ENCODE measurements around the gene AQP7.
A peak's percentile ranks its signal among the peaks of the same experiment; 100 is the strongest.
"Not testable (repeated sequence)": the region's sequence is repeated elsewhere in the genome, so short reads cannot be mapped to it uniquely, and the experiment has no call there.

Gene AQP7

DNA sequence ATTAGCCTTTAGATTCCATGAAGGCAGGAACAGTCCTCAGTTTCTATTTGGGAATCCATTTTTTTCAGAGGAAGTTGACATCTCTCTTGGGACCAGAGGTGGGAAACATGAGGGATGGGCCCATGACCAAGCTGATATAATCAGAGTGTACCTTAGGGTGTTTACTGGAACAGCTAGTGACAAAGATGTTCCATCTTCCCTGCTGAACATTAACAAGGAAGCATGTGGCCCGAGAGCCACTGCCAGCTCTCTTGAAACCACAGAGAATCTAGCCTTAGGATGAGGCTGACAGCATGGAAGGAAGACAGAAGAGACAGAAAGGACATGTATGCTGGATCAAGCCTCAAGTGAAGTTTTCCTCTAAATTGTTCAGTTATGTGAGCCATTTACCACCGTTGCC lies 29.1 kb upstream of the AQP7 start:
- no peak for DNase-seq

DNA sequence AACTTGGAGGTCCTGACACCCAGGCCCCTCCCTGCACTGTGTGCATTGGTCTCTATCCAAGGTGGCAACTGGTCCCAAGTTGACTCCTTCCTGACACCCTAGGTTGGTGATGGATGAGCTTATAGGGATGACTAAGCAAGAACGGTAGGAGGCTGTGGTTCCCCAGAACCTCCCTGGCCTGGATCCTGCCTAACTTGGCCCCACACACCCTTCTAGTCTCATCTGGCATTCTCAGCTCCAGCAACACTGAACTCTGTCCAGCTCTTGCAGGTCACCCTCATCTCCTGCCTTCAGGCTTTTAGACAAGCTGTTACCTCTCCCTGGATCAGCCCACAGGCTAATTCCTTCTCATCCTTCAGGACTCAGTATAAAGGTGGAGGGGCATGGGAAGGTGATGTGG lies 28.6 kb upstream of the AQP7 start:
- DNase-seq = no peak

DNA sequence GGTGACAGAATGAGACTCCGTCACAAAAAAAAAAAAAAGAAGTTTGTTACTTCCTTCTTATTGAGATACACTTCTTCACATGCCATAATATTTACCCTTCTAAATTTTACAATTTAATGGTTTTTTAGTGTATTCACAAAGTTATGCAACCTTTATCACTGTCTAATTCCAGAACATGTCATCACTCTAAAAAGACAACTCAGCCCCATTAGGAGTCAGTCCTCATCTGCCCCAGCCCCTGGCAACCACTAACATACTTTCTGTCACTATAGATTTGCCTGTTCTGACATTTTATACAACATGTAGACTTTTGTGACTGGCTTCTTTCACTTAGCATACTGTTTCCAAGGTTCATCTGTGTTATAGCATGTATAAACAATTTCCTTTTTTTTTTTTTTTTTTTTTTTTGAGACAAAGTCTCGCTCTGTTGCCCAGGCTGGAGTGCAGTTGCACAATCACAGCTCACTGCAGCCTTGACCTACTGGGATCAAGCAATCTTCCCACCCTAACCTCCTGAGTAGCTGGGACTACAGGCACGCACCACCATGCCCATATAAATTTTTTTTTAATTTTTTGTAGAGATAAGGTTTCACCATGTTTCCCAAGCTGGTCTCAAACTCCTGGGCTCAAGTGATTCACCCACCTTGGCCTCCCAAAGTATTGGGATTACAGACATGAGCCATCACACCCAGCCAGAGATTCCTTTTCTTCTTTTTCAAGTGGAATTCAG lies 27.1 kb upstream of the AQP7 start:
- DNase-seq = no peak

DNA sequence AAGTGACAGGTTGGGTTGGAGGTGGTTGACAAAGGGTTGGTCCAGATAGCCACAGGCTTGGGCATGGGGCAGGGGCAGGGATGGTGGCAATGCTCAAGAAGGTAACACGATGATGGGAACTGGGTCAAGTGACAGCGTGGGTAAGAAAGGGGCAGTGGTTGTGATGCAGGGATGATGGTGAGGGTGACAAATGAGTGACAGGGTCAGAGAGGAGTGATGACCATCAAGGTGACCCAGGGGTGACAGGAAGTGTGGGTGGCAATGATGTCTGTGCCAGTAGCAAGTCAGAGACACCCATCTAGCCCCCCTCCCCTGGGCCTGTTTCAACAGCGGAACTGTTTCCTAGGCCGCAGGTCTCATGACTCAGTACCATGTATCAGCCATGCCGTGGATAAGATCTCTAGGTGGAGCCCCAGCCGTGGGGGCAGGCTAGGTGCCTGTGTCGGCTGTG lies 24.5 kb upstream of the AQP7 start:
- DNase-seq = no peak

DNA sequence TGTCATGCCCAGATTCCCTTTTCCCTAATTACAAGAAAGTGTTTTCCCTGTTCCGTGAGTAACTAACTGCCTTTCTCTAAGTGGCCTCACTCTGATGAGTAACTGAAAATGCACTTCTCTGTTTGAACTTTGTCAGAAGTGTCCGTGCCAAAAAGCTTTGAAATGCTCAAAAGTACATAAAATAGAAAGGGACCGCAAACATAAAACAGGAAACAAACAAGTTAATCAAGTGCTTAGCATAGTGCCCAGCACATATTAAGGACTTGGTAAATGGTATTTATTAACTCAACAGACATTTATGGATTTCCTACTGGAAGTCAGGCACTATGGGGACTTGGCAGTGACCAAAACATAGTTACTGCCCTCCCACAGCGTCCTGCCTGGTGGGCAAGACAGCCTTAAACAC lies 22.8 kb upstream of the AQP7 start:
- DNase-seq = no peak

DNA sequence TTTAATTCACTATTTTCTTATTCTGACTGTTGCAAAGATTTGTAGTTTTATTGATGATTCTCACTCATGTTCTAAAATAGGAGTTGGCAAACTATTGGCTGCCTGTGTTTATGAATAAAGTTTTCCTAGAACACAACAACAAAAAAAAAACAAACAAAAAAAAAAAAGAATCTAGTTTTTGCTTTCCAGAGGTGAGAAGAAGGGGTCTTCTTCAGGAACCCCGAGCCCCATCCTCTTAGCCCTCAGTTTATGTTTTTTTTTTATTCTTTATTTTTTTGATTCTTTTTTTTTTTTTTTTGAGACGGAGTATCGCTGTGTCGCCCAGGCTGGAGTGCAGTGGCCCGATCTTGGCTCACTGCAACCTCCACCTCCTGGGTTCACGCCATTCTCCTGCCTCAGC lies 22.1 kb upstream of the AQP7 start:
- DNase-seq = not testable (repeated sequence)

DNA sequence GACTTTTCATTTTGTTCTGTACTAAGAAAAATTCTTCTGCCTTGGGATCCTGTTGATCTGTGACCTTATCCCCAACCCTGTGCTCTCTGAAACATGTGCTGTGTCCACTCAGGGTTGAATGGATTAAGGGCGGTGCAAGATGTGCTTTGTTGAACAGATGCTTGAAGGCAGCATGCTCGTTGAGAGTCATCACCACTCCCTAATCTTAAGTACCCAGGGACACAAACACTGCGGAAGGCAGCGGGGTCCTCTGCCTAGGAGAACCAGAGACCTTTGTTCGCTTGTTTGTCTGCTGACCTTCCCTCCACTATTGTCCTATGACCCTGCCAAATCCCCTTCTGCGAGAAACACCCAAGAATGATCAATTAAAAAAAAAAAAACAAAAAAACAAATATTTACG lies 21.7 kb upstream of the AQP7 start:
- DNase-seq = not testable (repeated sequence)

DNA sequence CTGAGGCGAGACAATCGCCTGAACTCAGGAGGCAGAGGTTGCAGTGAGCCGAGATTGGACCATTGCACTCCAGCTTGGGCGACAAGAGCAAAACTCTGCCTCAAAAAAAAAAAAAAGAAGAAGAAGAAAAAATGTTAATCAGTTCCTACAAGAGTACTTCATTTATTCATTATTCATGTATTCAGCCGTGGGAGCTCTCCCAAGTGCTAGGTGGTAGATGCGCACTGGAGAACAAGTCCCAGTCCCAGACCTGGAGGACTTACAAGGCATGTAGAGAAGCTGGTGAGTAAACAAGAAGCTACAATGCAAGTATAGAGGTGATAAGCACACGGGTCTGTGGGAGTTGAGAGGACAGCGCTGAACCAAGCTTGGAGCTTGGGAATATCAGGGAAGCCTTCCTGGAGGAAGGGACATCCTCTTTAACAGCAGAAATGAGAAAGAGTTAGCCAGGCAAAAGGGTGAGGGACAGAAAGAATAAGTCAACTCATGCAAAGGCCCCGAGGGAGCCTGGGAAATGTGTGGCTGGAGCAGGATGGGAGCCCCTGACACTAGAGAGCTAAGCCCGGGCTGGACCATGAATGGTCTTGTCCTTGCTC lies 17.4 kb upstream of the AQP7 start:
- no peak for DNase-seq

DNA sequence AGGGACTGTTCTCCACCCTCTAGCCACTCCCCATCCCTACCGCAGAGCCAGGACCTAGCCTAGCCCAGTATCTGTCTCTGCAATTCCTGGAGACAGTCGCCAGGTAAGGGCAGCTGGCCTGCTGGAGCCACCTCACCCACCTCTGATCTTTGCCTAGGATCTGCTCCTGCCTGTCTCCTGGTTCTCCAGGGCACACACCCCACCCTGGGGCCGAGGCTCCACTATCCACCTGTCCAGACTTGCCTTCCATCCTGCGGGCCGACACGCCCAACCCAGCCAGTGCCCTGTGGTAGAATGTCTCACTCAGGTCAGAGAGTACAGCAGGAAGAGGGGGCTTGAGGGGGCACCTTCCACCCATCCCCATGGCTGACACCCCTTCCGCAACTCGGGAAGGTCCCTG lies 15.7 kb upstream of the AQP7 start:
- DNase-seq = no peak

DNA sequence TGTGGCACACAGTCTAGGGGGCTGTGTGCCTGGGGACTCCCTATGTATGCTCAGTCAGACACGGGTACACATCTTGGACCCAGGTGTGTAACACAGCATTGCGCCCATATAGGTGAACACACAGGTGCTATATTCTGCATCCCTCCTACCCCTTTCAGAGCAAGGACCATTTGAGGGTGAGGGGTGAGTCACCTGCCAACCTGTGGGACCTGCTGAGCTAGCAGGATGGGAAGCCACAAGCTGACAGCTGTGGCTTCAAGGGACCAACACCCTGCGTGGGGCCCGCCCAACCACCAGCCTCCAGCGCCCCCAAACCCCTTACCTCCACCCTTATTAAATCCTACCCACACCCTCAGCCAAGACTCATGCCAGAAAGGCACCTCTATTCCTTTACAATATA lies 14.6 kb upstream of the AQP7 start:
- peak; percentile 59 for DNase-seq

DNA sequence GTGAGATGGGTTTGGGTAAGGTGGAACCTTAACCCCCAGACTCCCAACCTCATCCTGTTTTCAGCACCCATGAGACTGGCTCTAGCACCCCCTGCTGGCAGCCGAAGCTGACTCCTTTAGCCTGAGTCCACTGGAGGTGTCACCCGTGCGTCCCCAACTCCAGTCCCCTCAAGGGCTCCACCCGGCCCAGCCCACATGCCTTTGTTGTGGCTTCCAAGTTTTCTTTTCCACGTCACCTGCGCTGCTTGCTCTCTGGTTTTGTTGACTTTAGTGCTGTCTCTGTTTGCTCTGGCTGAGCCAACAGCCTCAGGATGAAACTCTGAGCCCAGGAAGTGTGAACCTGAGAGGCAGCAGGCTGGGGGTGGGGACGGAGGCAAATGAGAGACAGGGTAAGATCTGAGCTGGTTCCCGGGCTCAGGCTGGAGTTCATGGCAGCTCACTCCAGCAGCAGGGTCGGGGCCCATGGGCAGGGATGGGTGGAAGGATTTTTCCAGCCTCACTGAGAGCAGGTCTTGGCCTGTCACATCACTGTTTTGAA lies 13.2 kb upstream of the AQP7 start:
- peak; percentile 95 for DNase-seq

DNA sequence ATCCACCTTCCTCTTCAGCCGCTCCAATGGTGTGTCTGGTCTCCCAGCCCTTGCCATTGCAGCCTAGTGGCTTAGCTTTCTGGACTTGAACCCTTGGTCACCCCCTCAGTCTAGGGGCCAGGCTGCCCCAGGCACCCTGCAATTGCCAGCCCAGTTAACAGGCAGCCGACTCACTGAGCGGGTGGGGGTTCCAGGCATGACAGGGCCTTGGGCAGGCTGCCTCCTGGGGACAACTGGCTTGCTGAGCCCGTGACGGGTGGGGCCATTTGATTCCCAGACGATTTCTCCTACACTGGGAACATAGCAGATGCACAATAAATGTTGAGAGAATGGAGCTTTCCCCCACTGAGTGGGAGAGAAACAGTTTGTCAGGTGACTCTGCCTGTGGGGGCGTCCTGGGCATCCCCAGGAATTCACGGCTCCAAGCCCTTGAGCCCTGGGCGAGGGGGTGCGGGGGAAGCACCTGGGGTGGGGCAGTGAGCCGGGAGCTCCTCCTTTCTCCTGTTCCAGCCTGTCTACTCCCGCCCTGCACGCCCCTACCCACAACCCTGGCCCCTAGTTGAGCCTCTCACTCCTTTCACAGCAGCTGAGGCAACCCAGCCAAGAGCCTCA lies 12.6 kb upstream of the AQP7 start:
- no peak for DNase-seq

DNA sequence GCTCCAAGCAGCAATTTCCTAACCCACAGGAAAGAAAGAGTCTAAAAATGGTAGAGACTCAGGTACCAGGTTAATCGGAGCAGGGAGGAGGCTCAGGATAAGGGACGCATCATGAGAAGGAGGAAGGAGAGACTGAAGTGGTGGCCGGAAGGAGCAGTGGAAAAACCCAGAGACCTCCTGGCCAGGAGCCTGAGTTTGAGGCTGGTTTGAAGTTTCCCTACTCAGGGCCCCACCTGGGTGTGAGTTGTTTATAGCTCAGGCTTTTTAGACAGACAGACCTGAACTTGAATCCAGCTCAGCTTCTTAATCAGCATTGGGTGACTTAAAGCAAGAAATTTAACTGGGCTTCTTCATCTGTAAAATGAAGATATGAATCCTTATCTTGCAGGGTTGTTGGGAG lies 11.9 kb upstream of the AQP7 start:
- DNase-seq = no peak

DNA sequence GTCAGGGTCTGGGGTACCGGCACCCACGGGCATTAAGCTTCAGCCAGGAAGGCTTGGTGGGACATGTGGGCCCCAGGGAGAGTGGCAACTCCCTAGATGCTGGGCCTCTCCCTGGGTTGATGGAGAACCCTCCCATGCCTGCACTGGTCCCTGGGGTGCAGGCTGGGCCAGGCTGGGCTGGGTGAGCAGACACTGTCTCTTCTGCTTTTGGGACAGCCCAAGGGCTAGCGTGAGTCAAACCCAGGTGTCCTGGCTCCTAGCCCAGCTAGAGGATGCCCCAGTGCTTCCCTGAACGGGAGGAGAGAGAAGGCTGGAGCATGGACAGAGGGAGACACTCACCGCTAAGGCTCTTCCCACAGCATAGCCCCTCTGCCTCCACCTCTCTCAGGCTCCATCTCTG lies 5.7 kb upstream of the AQP7 start:
- no peak for DNase-seq

DNA sequence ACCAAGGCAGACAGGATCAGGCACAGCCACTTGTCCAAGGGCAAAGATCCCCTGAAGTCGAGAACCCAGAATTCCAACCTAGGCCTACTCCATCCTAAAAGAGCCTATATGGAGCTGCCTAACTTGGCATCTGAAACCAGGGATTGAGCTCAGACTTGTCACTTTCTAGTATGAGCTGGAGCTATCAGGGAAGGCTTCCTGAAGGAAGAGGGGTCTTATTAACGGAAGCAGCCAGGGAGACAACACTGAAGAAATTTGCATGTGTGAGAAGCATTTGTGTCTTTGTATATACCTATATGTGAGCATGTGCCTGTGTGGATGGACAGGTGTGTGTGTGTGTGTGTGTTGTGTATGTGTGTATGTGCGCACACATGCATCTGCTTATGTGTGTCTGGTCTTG lies 4.7 kb upstream of the AQP7 start:
- no peak for DNase-seq

DNA sequence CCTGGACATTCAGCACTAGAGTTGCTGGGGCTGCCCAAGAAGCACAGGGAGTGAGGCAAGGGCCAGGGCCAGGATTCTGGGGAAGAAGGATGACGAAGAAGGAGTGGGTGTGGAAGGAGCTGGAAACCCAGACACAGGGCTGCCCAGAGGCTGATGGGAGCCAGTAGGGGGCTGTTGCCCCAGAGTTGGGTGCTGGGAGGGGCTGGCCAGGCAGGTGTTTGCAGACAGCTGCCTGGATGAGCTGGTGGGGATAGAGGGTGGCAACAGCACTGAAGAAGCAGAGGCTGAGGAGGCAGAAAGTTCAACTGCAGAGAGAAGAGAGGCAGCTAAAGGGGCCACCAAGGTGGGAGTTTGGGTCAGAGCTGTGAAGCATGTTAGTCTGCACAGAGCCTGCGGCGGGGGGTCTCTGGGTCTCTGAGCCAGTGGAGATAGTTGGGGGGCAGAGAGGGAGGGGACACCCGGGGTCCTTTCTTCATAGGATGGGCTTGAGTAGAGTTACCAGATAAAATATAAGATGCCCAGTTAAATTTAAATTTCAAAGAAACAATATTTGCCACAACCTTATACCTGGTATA lies 2.5 kb upstream of the AQP7 start:
- DNase-seq = no peak

DNA sequence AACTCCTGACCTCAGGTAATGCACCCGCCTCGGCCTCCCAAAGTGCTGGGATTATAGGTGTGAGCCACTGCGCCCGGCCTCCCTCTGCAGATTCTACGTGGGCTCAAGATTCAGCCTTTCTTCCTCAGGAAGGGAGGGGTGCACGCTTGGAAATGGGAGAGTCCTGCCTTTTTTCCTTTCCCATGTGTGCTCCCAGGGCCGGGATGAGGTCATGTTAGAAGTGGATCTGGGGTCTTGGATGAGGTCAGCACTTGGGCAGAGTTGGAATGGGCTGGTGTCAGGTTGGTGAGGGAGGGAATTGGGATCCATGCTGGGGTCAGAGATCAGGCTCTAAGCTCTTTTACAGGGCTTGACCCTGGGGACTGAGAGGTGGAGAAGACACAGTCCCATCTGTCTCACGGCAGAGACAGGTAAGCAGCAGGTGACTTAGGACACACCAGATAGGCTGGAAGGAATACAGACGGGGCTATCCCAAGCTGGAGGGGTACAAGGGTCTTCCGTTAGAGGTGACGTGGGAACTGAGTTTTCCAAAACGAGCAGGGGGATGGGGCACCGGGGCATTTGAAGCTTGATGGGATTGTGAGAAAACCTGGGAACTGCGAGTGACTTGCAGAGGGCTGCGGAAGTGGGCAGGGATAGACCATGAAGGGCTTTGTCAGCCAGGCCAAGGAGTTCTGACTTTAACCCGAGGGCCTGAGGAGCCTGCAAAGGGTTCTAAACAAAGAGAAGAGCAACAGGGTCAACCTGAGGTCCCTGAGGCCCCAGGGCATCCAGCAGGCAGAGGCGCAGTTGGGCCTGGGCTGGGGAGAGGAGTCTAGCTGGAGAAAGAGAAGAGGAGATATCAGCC lies 1.8 kb upstream of the AQP7 start:
- no peak for DNase-seq

DNA sequence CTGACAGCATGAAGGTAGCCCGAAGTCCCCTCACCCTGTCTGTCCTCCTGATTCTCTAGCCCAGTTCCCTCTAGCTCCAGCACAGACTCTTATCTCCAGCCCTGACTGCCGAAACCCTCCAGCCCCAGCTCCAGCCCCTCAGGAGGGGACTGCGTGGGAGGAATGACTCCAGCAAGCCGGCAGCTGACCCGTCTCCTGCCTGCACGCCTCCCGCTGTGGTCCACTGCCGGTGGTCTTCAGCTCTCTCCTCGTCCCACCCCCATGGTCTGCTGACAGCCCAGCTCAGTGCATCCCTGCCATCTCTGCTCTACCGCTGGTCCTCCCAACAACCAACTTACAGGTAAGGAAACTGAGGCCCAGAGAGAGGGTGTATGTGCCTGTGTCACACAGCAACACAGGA lies 559 bp downstream of the AQP7 start:
- DNase-seq = not testable (repeated sequence)

DNA sequence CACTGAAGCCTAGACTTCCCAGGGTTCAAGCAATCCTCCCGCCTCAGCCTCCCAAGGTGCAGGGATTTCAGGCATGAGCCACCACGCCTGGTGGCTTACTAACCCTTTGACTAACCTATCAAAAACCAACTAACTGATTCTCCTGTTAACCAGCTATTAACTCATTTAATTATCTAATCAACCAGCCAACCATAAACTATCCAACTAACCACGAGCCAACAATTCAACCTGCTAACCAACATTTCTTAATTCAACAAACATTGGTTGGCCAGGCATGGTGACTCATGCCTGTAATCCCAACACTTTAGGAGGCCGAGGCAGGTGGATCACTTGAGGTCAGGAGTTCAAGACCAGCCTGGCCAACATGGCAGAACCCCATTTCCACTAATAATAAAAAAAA lies 3.3 kb downstream of the AQP7 start:
- DNase-seq = not testable (repeated sequence)

DNA sequence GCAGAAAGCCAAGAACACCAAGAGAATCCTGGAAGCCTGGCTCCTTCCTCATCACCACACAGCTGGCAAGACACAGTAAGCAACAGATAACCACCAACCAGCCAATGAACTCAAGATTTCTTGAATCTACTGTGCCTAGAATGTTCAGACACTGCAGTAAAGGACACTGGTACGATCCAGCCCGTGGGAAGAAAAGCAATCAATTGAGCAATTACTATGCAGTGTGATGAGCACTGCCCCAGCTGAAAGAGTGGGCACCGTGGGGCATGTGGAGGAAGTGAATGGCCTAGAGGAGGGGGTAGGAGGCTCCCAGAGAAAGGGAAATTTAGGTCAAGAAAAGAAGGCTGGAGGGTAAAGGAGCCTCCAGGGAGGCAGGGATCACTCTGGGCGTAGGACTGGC lies 4.6 kb downstream of the AQP7 start:
- not testable (repeated sequence) for DNase-seq

DNA sequence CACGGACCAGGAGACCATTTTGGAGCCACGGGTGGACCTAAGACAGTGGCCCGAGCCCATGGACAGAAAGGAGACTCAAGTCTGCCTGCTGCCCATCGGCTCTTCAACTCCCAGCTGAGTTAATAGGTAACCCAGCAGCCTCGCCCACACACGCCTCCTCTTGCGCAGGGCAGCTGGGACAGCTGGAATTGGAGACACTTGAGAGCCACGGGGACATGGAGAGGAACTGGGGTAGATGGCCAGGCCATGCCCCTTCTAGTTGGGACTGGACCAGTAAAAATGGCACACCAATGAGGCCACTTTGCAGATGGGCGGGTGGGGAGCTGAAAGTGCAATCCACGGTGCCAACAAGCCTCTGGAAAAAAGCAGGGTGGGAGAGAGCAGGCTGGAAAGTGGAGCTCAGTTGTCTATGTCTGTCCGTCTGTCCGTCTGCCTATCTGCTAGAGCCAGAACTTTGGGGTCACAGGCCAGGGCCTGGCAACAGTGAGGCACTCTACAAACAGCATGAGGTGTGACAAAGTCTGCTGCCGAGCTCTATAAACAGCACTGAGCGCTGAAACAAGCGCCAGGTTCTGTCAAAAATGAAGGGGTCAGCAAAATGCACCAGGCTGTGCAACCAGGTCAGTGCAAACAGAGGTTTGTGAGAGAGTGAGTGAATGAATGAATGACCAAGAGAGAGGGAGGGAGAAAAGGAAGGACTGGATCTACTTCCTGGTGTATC lies 7.0 kb downstream of the AQP7 start:
- not testable (repeated sequence) for DNase-seq

DNA sequence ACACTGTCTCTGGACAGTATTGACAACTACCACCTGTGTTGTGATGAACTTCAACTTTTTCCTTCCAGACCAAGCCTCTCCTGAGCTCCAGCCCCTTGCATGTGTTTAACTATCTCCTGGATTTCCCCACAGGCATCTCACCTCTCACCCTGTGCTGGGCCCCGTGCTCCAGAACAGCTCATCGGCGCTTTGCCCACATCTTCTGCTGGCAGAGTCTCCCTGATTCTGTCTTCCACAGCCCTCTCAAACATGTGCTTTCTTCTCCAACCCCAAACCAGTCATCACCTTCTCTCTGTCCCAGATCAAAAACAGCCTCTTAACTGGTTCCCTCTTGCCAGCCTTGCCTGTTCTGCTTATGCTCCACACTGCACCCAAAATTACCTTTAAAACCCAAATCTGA lies 8.4 kb downstream of the AQP7 start:
- DNase-seq = not testable (repeated sequence)

Data from activated T-cell treated with anti-CD3 and anti-CD28 coated beads, Interleukin-2, amount 50 U/mL, for 1 hour (primary cell).